Lower leg skin (tissue), 3 donors: ENCODE data around the gene CFAP43.

Source experiments
- POLR2A ChIP-seq, 2 donors: fragments of 450-650 bp; IDR thresholded peaks; one replicate each; pipeline ENCODE4 v1.6.1; 2016 to 2017; ENCODE audit warnings: antibody characterized with exemption in 2 of 2, mild to moderate bottlenecking in 1 of 2, moderate library complexity in 1 of 2
- TF ChIP-seq, protein P1 (sequence below), 3 donors: fragments of 450-650 bp; IDR thresholded peaks; one replicate each; pipeline ENCODE4 v1.5.1; 2016; ENCODE audit warnings: antibody characterized with exemption in 3 of 3, mild to moderate bottlenecking in 3 of 3, moderate library complexity in 2 of 3

DNA sequence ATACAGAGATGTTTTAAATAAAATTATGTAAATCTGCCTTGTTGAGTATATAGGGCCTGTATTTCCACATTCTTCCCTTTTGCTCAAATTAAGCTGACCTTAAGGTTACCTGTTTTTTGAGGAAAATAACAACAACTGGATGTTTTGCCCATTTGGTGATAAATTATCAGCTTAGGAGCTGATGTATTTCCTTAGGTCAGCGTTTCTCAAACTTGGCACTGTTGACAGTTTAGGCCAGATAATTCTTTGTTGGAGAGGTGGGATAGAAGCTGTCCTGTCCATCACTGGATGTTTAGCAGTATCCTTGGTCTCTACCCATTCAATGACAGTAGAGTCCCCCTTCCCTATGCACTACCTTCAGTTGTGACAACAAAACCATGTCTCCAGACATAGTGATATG, 44.0 kb upstream of the CFAP43 start:
- TF ChIP-seq, protein P1, sequence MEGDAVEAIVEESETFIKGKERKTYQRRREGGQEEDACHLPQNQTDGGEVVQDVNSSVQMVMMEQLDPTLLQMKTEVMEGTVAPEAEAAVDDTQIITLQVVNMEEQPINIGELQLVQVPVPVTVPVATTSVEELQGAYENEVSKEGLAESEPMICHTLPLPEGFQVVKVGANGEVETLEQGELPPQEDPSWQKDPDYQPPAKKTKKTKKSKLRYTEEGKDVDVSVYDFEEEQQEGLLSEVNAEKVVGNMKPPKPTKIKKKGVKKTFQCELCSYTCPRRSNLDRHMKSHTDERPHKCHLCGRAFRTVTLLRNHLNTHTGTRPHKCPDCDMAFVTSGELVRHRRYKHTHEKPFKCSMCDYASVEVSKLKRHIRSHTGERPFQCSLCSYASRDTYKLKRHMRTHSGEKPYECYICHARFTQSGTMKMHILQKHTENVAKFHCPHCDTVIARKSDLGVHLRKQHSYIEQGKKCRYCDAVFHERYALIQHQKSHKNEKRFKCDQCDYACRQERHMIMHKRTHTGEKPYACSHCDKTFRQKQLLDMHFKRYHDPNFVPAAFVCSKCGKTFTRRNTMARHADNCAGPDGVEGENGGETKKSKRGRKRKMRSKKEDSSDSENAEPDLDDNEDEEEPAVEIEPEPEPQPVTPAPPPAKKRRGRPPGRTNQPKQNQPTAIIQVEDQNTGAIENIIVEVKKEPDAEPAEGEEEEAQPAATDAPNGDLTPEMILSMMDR (IDR thresholded peaks at IDR 0.05) = no peak
- no peak for TF ChIP-seq POLR2A (IDR thresholded peaks at IDR 0.05)
